ENCODE data around the gene AHNAK2.
"Not testable (repeated sequence)": the region's sequence is repeated elsewhere in the genome, so short reads cannot be mapped to it uniquely, and the experiment has no call there.

AHNAK2 gene

GRCh38 chr14:104977681-104978653 is at the start of gene AHNAK2:
Gene AHNAK2, minus strand, starts transcription at chr14:104978374. Its CDS starts 137 bp downstream, at chr14:104978237.
- no peak for DNase-seq

- DNase-seq, result not testable (repeated sequence)
Observed at GRCh38 chr14:105027718-105028117, 49.5 kb upstream of the AHNAK2 start.

- DNase-seq, result no peak
Observed at GRCh38 chr14:105026802-105027563, 48.8 kb upstream of the AHNAK2 start.

GRCh38 chr14:105026033-105026785 is 48.0 kb upstream of the AHNAK2 start:
- DNase-seq, result no peak

- DNase-seq, result no peak
Observed at GRCh38 chr14:105025429-105025828, 47.3 kb upstream of the AHNAK2 start.

- no peak for DNase-seq
Observed at GRCh38 chr14:105023791-105024480, 45.8 kb upstream of the AHNAK2 start.

- DNase-seq, result no peak
Observed at GRCh38 chr14:105023144-105023543, 45.0 kb upstream of the AHNAK2 start.

- DNase-seq, result no peak
Observed at GRCh38 chr14:105022276-105022670, 44.1 kb upstream of the AHNAK2 start.

- peak; percentile 60 for DNase-seq
Observed at GRCh38 chr14:105021656-105022275, 43.6 kb upstream of the AHNAK2 start.

- DNase-seq, result peak; percentile 99
Observed at GRCh38 chr14:105020815-105021655, 42.9 kb upstream of the AHNAK2 start, which contains the start of gene CDCA4. Gene CDCA4, minus strand, starts transcription at chr14:105021083. Its CDS starts 9,154 bp downstream, at chr14:105011929.

GRCh38 chr14:105019861-105020814 is 42.0 kb upstream of the AHNAK2 start:
- no peak for DNase-seq

- DNase-seq, result no peak
Observed at GRCh38 chr14:105018414-105018813, 40.2 kb upstream of the AHNAK2 start.

- DNase-seq, result no peak
Observed at GRCh38 chr14:105015905-105016304, 37.7 kb upstream of the AHNAK2 start.

- no peak for DNase-seq
Observed at GRCh38 chr14:105015242-105015641, 37.1 kb upstream of the AHNAK2 start.

GRCh38 chr14:105014631-105015030 is 36.5 kb upstream of the AHNAK2 start:
- no peak for DNase-seq

- DNase-seq, result no peak
Observed at GRCh38 chr14:105014032-105014431, 35.9 kb upstream of the AHNAK2 start.

GRCh38 chr14:105013150-105013785 is 35.1 kb upstream of the AHNAK2 start:
- DNase-seq, result no peak

- no peak for DNase-seq
Observed at GRCh38 chr14:105012171-105012985, 34.2 kb upstream of the AHNAK2 start.
